ENCODE measurements around the gene ZNF267. TPM values are rescaled to one million over a fixed set of nuclear protein-coding genes. Genes with fewer than 3 reads are reported as not detected.
"Not testable (repeated sequence)": the region's sequence is repeated elsewhere in the genome, so short reads cannot be mapped to it uniquely, and the experiment has no call there.

ZNF267 gene
- total RNA-seq, 1 experiment from 2014 or later: 15.9 TPM

- BruUV-seq (replicated peaks); ATAC-seq; CTCF ChIA-PET: not testable (repeated sequence)
Observed at GRCh38 chr16:31892111-31892510, 18.5 kb downstream of the ZNF267 start.

GRCh38 chr16:31893824-31894223 is 20.2 kb downstream of the ZNF267 start:
- no TSS peak for BruUV-seq (replicated peaks)
- DNase-seq (ENCODE audit: low read depth, low spot score) (no peak), ATAC-seq (no peak)
- ChIA-PET RAD21 (ENCODE audit: low non-redundant PET in 1 of 2, low total read pairs in 2 of 2, uncharacterized antibody in 2 of 2, unreplicated experiment in 2 of 2) (no interaction called here), CTCF (no interaction called here), POLR2A (no interaction called here)
- Histone ChIP-seq H2AFZ (ENCODE audit: low read depth, low read length, poor library complexity, severe bottlenecking) (no peak overlapping the region), H3K4me2 (ENCODE audit: low read length) (no peak overlapping the region), H3K4me3 (replicated peaks in 1 of 2; ENCODE audit: low read depth in 1 of 2, low read length in 2 of 2) (no peak overlapping the region), H3K4me1 (ENCODE audit: control insufficient read depth in 1 of 2, insufficient read depth in 2 of 2, low read length in 2 of 2) (no peaks in the 10 kb centered on the region), H3K36me3 (ENCODE audit: control insufficient read depth in 1 of 2, insufficient read depth in 2 of 2, low read length in 2 of 2) (peaks cover 14 to 84% of the 10 kb centered on the region in 2 experiments), H3K79me2 (ENCODE audit: insufficient read depth, low read length) (peaks cover 86% of the 10 kb centered on the region), H3K9me2 (ENCODE audit: insufficient read depth) (no peaks in the 10 kb centered on the region), H3K27me3 (ENCODE audit: insufficient read depth, low read length) (no peaks in the 10 kb centered on the region), H3K9ac (ENCODE audit: low read length) (no peak overlapping the region), H3K27ac (ENCODE audit: low read depth, low read length) (no peak overlapping the region), H3K9me3 (ENCODE audit: control insufficient read depth in 1 of 2, insufficient read depth in 1 of 2, low read depth in 1 of 2, low read length in 2 of 2) (peaks cover 15 to 39% of the 10 kb centered on the region in 2 experiments; a peak in 3 of 4 replicates), H4K20me1 (ENCODE audit: insufficient read depth) (no peaks in the 10 kb centered on the region)
- TF ChIP-seq ZFX (IDR thresholded peaks at IDR 0.05): no peak
- no peak for TF ChIP-seq EGR1 (IDR thresholded peaks at IDR 0.05; ENCODE audit: low read depth)
- no peak for TF ChIP-seq MAX (IDR thresholded peaks at IDR 0.05)
- TF ChIP-seq ZNF274 (IDR thresholded peaks at IDR 0.05; ENCODE audit: low read depth, low read length): no peak
- no peak for TF ChIP-seq JUND (IDR thresholded peaks at IDR 0.05)
- no peak for TF ChIP-seq TCF7L2 (IDR thresholded peaks at IDR 0.05; ENCODE audit: borderline replicate concordance, extremely low read depth, insufficient read depth, insufficient read length)
- TF ChIP-seq CBX3 (IDR thresholded peaks at IDR 0.05; ENCODE audit: low read depth): no peak
- TF ChIP-seq CTCF (IDR thresholded peaks at IDR 0.05 in 2 of 3, conservative IDR thresholded peaks at IDR 0.05 in 1 of 3; ENCODE audit: borderline replicate concordance in 1 of 3, insufficient read depth in 1 of 3, low read depth in 2 of 3, low read length in 2 of 3): no peak
- no peak for TF ChIP-seq POLR2A (IDR thresholded peaks at IDR 0.05; ENCODE audit: borderline replicate concordance, extremely low read depth, insufficient read depth, insufficient read length)
- intact Hi-C loops (cut with micrococcal nuclease): no loop called here

More at GRCh38 chr16:31892111-31892510, 18.5 kb downstream of the ZNF267 start:
- H3K4me3 ChIP-seq (replicated peaks in 1 of 2; ENCODE audit: low read depth in 1 of 2, low read length in 2 of 2); H3K27me3 ChIP-seq (ENCODE audit: insufficient read depth, low read length); RAD21 ChIA-PET (ENCODE audit: low non-redundant PET in 1 of 2, low total read pairs in 2 of 2, uncharacterized antibody in 2 of 2, unreplicated experiment in 2 of 2); H2AFZ ChIP-seq (ENCODE audit: low read depth, low read length, poor library complexity, severe bottlenecking); H3K9ac ChIP-seq (ENCODE audit: low read length); H3K9me2 ChIP-seq (ENCODE audit: insufficient read depth); intact Hi-C loops (cut with micrococcal nuclease); H3K4me1 ChIP-seq (ENCODE audit: control insufficient read depth in 1 of 2, insufficient read depth in 2 of 2, low read length in 2 of 2); H3K4me2 ChIP-seq (ENCODE audit: low read length); DNase-seq (ENCODE audit: low read depth, low spot score); H4K20me1 ChIP-seq (ENCODE audit: insufficient read depth); POLR2A ChIA-PET; H3K27ac ChIP-seq (ENCODE audit: low read depth, low read length): not testable (repeated sequence)
- peaks cover 10 to 34% of the 10 kb centered on the region in 2 experiments; a peak in 3 of 4 replicates for H3K9me3 ChIP-seq (ENCODE audit: control insufficient read depth in 1 of 2, insufficient read depth in 1 of 2, low read depth in 1 of 2, low read length in 2 of 2)
- H3K36me3 ChIP-seq (ENCODE audit: control insufficient read depth in 1 of 2, insufficient read depth in 2 of 2, low read length in 2 of 2): peaks cover 16 to 81% of the 10 kb centered on the region in 2 experiments
- H3K79me2 ChIP-seq (ENCODE audit: insufficient read depth, low read length): peaks cover 90% of the 10 kb centered on the region

Measured in HCT116 (cell line).